Neural progenitor cell (in vitro differentiated cells): ENCODE results near the gene MRAS.

Source experiments
- EZH2 ChIP-seq: fragments of 200-600 bp; sonication (generic); IDR thresholded peaks from 2 replicates; pipeline ENCODE4 v1.6.1; 2017; ENCODE audit warnings: antibody characterized with exemption, mild to moderate bottlenecking, moderate library complexity
- EZH2phosphoT487 ChIP-seq: fragments of 200-600 bp; sonication (generic); IDR thresholded peaks from 2 replicates; pipeline ENCODE4 v1.6.1; 2017; ENCODE audit warnings: antibody characterized with exemption
- TF ChIP-seq, protein P1 (sequence below): fragments of 200-600 bp; sonication (generic); IDR thresholded peaks from 2 replicates; pipeline ENCODE4 v1.5.1; 2017; ENCODE audit warnings: antibody characterized with exemption, mild to moderate bottlenecking

DNA sequence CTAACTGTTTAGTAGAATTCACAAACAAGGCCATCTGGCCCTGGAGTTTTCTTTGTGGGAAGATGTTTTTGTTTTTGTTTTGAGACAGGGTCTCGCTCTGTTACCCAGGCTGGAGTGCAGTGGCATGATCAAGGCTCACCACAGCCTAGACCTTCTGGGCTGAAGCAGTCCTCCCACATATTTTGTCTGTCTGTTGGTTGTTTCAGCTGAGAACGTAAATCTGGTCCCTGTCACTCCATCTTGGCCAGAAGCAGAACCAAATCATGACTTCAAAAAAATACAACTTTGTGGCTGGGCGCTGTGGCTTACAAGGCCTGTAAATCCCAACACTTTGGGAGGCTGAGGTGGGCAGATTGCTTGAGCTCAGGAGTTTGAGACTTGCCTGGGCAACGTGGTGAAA, 27.1 kb downstream of the MRAS start:
- TF ChIP-seq, protein P1, sequence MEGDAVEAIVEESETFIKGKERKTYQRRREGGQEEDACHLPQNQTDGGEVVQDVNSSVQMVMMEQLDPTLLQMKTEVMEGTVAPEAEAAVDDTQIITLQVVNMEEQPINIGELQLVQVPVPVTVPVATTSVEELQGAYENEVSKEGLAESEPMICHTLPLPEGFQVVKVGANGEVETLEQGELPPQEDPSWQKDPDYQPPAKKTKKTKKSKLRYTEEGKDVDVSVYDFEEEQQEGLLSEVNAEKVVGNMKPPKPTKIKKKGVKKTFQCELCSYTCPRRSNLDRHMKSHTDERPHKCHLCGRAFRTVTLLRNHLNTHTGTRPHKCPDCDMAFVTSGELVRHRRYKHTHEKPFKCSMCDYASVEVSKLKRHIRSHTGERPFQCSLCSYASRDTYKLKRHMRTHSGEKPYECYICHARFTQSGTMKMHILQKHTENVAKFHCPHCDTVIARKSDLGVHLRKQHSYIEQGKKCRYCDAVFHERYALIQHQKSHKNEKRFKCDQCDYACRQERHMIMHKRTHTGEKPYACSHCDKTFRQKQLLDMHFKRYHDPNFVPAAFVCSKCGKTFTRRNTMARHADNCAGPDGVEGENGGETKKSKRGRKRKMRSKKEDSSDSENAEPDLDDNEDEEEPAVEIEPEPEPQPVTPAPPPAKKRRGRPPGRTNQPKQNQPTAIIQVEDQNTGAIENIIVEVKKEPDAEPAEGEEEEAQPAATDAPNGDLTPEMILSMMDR = no peak
- TF ChIP-seq EZH2 = no peak
- TF ChIP-seq EZH2phosphoT487 = no peak
